Fibroblast of lung (primary cell): ENCODE results near the gene GOLGA6L7.
"Not testable (repeated sequence)": the region's sequence is repeated elsewhere in the genome, so short reads cannot be mapped to it uniquely, and the experiment has no call there.

Experiments used
- EZH2 ChIP-seq: IDR thresholded peaks from 2 replicates; pipeline ENCODE4 v1.5.1; 2012; ENCODE audit warnings: low read length, control low read depth, mild to moderate bottlenecking; ENCODE audit errors: missing control alignments
- TF ChIP-seq, protein P1 (sequence below), 2 donors: IDR thresholded peaks in 1 of 2; conservative IDR thresholded peaks in 1 of 2; 1 replicate in 1 of 2; 2 replicates in 1 of 2; pipeline ENCODE4 v1.5.1; 2011 to 2012; ENCODE audit warnings: low read length in 2 of 2, control low read depth in 1 of 2, inconsistent platforms in 1 of 2, low read depth in 1 of 2, mild to moderate bottlenecking in 1 of 2

DNA sequence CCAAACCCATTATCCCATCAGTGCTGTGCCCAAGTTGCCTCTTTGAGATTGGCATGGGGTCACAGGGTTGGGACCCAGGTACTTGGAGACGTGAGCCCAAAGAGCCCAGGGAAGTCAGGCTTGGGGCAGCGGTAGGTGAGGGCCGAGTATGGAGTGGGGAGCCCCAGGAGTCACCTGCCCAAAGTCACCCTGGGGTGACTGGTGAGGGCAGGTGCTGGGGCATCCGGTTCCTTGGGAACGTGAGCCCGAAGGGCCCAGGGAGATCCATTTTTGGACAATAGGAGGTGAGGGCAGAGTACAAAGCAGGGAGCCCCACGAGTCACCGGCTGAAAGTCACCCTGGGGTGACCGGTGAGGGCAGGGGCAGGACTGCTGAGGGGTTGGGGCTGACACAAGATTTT, 485 bp downstream of the GOLGA6L7 start:
- TF ChIP-seq, protein P1, sequence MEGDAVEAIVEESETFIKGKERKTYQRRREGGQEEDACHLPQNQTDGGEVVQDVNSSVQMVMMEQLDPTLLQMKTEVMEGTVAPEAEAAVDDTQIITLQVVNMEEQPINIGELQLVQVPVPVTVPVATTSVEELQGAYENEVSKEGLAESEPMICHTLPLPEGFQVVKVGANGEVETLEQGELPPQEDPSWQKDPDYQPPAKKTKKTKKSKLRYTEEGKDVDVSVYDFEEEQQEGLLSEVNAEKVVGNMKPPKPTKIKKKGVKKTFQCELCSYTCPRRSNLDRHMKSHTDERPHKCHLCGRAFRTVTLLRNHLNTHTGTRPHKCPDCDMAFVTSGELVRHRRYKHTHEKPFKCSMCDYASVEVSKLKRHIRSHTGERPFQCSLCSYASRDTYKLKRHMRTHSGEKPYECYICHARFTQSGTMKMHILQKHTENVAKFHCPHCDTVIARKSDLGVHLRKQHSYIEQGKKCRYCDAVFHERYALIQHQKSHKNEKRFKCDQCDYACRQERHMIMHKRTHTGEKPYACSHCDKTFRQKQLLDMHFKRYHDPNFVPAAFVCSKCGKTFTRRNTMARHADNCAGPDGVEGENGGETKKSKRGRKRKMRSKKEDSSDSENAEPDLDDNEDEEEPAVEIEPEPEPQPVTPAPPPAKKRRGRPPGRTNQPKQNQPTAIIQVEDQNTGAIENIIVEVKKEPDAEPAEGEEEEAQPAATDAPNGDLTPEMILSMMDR (conservative IDR thresholded peaks at IDR 0.05 in 1 of 2, IDR thresholded peaks at IDR 0.05 in 1 of 2; ENCODE audit: low read depth in 1 of 2, low read length in 2 of 2): not testable (repeated sequence)
- not testable (repeated sequence) for TF ChIP-seq EZH2
